ENCODE results near the gene FAM171A2.
"Not testable (repeated sequence)": the region's sequence is repeated elsewhere in the genome, so short reads cannot be mapped to it uniquely, and the experiment has no call there.

FAM171A2 gene

DNA sequence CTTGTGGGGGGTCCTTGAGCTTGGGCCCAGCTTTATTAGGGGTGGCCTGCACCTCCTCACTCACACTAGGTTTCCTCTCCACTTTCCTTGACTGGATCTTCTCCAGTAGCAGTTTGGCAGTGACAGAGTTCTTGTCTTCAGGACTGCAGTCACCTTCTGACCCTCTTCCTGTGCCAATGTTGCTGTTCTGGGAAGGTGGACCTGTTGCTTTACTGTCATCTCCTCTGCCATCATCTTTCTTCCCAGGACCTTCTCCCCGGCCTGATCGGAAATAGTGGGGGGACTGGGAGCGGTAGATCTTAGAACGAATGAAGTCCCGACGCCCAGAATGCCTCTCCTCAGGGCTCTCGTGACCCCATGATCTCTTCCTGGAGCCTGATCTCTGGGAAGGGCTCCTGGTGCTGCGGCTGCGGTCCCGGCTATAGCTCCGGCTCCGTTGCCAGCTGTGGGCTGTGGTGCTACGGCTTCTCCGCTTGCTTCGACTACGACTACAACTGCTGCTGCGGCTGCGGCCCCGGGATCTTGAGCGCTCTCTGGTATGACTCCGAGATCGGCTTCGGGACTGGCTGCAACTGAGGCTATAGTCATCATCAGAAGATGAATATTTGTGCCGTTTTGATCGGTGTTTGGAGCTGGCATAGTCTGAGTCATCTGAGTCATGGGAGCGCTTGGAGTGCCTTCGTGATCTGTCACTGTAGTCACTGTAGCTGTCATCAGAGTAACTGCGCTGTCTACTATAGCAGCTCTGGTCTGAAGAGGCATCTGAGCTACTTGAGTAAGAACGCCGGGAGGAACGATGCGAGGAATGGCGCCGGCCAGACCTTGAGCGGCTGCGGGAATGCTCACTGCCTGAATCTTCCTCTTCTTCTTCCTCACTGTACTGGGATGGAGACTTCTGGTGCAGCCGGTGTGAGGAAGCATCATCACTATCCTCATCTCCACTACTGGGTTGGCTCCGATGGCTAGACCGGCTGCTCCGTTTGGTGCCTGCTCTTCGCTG lies 35.3 kb upstream of the FAM171A2 start:
- DNase-seq (ENCODE audit: low read depth), result no peak
- TF ChIP-seq POLR2A (IDR thresholded peaks at IDR 0.05; ENCODE audit: extremely low read depth, insufficient read length), result no peak
- no peak for TF ChIP-seq MYC (IDR thresholded peaks at IDR 0.05; ENCODE audit: low read depth, low read length)
- TF ChIP-seq, protein P1, sequence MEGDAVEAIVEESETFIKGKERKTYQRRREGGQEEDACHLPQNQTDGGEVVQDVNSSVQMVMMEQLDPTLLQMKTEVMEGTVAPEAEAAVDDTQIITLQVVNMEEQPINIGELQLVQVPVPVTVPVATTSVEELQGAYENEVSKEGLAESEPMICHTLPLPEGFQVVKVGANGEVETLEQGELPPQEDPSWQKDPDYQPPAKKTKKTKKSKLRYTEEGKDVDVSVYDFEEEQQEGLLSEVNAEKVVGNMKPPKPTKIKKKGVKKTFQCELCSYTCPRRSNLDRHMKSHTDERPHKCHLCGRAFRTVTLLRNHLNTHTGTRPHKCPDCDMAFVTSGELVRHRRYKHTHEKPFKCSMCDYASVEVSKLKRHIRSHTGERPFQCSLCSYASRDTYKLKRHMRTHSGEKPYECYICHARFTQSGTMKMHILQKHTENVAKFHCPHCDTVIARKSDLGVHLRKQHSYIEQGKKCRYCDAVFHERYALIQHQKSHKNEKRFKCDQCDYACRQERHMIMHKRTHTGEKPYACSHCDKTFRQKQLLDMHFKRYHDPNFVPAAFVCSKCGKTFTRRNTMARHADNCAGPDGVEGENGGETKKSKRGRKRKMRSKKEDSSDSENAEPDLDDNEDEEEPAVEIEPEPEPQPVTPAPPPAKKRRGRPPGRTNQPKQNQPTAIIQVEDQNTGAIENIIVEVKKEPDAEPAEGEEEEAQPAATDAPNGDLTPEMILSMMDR (IDR thresholded peaks at IDR 0.05; ENCODE audit: low read depth, low read length), result no peak
- TF ChIP-seq, protein P2, sequence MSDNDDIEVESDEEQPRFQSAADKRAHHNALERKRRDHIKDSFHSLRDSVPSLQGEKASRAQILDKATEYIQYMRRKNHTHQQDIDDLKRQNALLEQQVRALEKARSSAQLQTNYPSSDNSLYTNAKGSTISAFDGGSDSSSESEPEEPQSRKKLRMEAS (IDR thresholded peaks at IDR 0.05; ENCODE audit: low read depth, low read length), result no peak

DNA sequence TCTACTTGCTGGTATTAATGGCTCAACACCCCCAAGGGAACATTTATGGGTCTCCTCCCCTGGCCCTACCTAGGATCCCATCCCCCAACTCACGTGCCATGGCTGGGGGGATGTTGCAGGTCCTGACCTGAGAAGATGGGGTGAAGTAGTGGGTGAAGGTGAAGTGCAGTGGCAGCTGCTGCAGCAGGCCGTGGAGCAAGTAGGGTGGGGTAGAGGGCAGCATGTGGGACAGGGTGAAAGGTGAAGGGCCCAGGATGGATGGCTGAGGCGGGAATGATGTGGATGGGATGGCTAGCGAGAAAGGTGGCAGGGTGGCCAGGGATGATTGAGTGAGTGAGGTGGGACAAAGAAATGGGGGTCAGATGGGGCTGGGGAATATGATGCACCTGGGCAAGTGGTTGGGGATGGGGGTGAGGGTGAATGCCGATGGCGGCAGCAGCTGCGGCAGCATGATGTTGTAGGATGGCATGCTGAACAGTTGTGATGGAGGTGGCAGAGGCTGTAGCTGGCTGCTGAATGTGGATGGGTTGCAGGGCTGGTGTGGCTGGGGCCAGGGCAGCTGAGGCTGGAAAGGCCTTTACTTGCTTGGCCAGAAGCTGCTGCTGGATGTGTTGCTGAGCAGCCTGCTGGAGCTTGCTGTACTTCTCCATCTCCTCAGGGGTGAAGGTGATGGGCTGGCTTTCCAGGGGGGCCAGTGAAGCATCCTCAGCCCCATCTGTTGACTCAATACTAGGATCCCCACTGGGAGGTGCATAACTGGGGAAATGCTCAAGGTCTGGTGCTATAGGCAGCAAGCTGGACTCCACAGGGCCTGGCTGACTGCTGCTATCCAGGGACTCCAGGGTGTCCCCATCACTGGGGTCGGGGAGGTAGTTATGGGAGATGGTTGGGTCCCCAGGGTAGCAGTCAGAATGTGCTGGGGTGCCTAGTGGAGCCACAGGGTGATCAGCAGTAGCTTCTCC lies 34.1 kb upstream of the FAM171A2 start:
- H3K4me3 ChIP-seq (ENCODE audit: low read depth, low read length), result no peak overlapping the region
- no peak for DNase-seq (ENCODE audit: low read depth)
- TF ChIP-seq, protein P1 (IDR thresholded peaks at IDR 0.05; ENCODE audit: low read depth, low read length), result no peak
- TF ChIP-seq, protein P2 (IDR thresholded peaks at IDR 0.05; ENCODE audit: low read depth, low read length), result no peak
- no peak for TF ChIP-seq MYC (IDR thresholded peaks at IDR 0.05; ENCODE audit: low read depth, low read length)
- no peak for TF ChIP-seq POLR2A (IDR thresholded peaks at IDR 0.05; ENCODE audit: extremely low read depth, insufficient read length)

More for the DNA sequence above, 35.3 kb upstream of the FAM171A2 start:
- no peak overlapping the region for H3K4me3 ChIP-seq (ENCODE audit: low read depth, low read length)

DNA sequence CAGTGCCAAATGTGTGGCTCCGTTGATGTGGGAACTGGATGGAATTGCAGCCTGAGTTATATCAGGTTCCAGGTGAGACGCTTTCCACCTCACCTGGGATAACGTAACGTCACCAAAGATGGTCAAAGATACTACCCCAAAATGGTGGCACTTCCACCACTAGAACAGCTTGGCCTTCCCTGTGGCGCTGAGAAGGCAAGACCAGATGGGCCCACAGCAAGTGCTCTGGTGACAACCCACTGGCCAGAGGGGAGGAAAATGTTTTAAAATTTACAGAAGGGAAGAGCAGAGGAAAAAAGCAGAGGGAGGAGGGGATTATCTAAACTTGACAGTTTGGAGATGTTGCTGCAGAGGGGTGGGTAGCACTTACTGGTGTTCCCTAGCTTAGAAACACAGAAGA lies 33.3 kb upstream of the FAM171A2 start:
- DNase-seq (ENCODE audit: low read depth), result no peak
- no peak overlapping the region for H3K4me3 ChIP-seq (ENCODE audit: low read depth, low read length)
- TF ChIP-seq, protein P2 (IDR thresholded peaks at IDR 0.05; ENCODE audit: low read depth, low read length), result no peak
- TF ChIP-seq, protein P1 (IDR thresholded peaks at IDR 0.05; ENCODE audit: low read depth, low read length), result no peak
- TF ChIP-seq POLR2A (IDR thresholded peaks at IDR 0.05; ENCODE audit: extremely low read depth, insufficient read length), result no peak
- TF ChIP-seq MYC (IDR thresholded peaks at IDR 0.05; ENCODE audit: low read depth, low read length), result no peak

DNA sequence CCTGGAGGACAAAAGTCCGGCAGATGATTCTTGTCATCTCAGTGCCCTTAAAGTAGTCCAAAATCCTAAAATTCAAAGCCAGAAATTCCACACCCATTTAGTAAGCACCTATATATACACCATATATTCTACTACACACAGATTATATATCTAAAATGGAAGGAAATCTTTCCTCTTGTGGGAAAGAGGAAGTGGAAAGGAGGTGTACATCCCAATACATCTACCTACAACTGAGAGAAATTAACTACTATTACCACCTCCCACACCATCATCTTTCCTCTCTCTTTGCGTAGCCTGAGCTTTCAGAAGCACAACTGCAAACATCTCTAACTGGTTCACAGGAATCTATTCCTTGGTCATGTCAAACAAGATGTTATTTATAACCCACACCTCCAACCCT lies 31.2 kb upstream of the FAM171A2 start:
- no peak for DNase-seq (ENCODE audit: low read depth)
- H3K4me3 ChIP-seq (ENCODE audit: low read depth, low read length), result no peak overlapping the region
- TF ChIP-seq MYC (IDR thresholded peaks at IDR 0.05; ENCODE audit: low read depth, low read length) (no peak), POLR2A (IDR thresholded peaks at IDR 0.05; ENCODE audit: extremely low read depth, insufficient read length) (no peak)
- TF ChIP-seq, protein P2 (IDR thresholded peaks at IDR 0.05; ENCODE audit: low read depth, low read length), result no peak
- TF ChIP-seq, protein P1 (IDR thresholded peaks at IDR 0.05; ENCODE audit: low read depth, low read length), result no peak

DNA sequence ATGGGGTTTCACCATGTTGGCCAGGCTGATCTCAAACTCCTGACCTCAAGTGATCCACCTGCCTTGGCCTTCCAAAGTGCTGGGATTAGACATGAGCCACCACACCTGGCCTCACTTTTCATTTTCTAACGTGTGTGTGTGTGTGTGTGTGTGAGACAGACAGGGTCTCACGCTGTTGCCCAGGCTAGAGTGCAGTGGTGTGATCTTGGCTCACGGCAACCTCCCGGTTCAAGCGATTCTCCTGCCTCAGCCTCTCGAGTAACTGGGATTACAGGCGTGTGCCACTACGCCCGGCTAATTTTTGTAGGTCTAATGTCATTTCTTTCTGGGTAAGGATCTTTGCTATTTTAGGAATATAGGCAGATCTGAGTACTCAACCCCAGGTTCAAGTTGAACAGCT lies 30.5 kb upstream of the FAM171A2 start:
- H3K4me3 ChIP-seq (ENCODE audit: low read depth, low read length); DNase-seq (ENCODE audit: low read depth): not testable (repeated sequence)

Measured in NB4 (cell line).